Fibroblast of lung (primary cell): ENCODE results near the gene ZBTB32.

ENCODE experiments used
- CTCF ChIP-seq, 2 donors: IDR thresholded peaks in 1 of 2; conservative IDR thresholded peaks in 1 of 2; 1 replicate in 1 of 2; 2 replicates in 1 of 2; pipeline ENCODE4 v1.5.1; 2011 to 2012; ENCODE audit warnings: low read length in 2 of 2, control low read depth in 1 of 2, inconsistent platforms in 1 of 2, low read depth in 1 of 2, mild to moderate bottlenecking in 1 of 2
- EZH2 ChIP-seq: IDR thresholded peaks from 2 replicates; pipeline ENCODE4 v1.5.1; 2012; ENCODE audit warnings: low read length, control low read depth, mild to moderate bottlenecking; ENCODE audit errors: missing control alignments

- TF ChIP-seq CTCF (conservative IDR thresholded peaks at IDR 0.05 in 1 of 2, IDR thresholded peaks at IDR 0.05 in 1 of 2; ENCODE audit: low read depth in 1 of 2, low read length in 2 of 2), result no peak
- no peak for TF ChIP-seq EZH2
Observed at GRCh38 chr19:35673121-35673804, 31.1 kb upstream of the ZBTB32 start.
